IPS-NIHi7 (cell line): ENCODE results near the gene ZNF154.
"Not testable (repeated sequence)": the region's sequence is repeated elsewhere in the genome, so short reads cannot be mapped to it uniquely, and the experiment has no call there.

Experiments
- DNase-seq: peaks from one replicate; pipeline ENCODE4 v3.0.0; 2012; ENCODE audit warnings: mixed read lengths; ENCODE audit errors: extremely low spot score

The ZNF154 gene

DNA sequence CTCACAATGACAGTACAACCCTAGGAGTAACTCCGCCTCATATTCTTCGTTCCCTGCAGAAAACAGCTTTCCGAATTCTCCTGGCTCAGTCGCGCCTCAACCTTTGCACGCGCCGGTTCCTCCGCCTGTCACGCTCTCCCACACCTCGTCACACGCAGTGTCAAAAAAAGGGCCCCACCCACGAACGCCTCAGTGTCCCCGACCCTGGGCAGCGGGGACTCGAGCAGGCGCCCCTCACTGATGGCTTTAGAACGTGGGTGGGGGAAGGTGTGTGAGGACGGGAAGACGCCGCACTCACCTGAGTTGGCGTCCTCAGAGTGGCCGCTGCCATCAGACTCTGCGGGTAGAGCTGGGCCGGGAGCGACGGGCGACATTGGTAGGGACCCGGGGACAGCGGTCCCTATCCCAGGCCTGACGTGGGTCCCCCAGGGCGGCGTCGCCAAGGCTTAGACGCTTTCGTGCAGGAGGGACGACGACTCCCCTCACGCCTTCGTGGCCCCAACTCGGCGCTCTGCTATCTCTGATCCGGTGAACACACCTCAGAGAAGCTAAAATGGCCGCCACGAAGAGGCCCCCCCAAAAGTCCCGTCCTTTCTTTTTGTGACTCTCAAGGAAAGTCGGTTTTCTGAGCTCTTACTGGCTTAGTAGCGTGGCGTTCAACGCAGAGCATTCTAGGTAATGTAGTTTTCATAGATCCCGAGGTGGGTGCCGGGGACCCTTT is at the start of gene ZNF154:
Gene ZNF154, minus strand, starts transcription at position 564 of the 721 bp plus-strand sequence. Its CDS starts 233 bp downstream, at position 331.
- DNase-seq, result peak; percentile 95

- no peak for DNase-seq
Observed at GRCh38 chr19:57757941-57758340, 48.9 kb upstream of the ZNF154 start.

- DNase-seq, result no peak
Observed at GRCh38 chr19:57755031-57755430, 46.0 kb upstream of the ZNF154 start.

GRCh38 chr19:57754091-57754673 is 45.2 kb upstream of the ZNF154 start:
- no peak for DNase-seq

DNA sequence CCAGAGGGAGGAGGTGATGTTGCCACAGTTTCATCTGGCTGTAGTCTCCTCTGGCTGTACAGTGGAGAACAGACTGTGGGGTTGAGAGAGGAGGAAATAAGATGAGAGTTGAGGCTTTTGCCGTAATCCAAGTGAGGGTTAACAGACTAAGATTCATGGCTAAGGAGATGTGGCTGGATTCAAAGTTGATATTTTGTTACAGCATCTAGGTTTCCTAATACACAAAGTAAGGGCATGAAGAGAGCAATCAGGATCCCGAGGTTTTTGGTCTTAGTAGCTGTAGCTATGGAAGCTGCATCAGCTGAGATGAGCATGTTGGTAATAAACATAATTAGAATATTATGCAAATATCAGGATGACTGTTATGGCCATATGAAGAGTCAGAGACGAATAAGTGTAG is 39.0 kb upstream of the ZNF154 start:
- DNase-seq, result no peak

DNA sequence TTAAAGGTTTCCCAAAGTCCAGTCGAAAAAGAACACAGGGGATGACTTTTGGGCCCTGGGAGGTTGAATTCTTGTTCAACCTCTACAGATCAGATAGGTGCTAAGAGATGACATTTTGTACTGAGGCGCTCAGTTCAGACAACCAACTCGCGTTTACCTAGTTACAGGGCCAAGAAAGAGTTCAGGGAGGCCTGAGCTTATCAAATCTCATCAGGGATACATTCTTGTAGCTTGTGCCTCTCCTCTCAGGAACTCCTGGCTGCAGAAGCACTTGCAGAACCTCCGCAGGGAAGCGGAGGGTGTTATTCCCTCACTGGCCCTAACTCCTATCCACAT is 38.4 kb upstream of the ZNF154 start:
- DNase-seq, result no peak

- peak; percentile 94 for DNase-seq
Observed at GRCh38 chr19:57746580-57747471, 37.8 kb upstream of the ZNF154 start, which contains the start of gene ZNF776. ZNF776 (plus strand) TSS chr19:57746815; CDS start chr19:57747059, 244 bp downstream.

DNA sequence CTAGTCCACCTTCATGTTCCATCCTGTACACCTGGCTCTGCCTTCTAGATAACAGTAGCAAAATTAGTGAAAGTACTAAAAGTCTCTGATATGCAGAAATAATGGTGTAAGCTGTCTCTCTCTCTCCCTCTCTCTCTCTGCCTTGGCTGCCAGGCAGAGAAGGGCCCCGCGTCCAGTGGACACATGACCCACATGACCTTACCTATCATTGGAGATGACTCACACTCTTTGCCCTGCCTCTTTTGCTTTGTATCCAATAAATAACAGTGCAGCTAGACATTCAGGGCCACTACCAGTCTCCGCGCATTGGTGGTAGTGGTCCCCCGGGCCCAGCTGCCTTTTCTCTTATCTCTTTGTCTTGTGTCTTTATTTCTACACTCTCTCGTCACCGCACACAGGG is 29.8 kb upstream of the ZNF154 start:
- not testable (repeated sequence) for DNase-seq

GRCh38 chr19:57738320-57738719 is 29.3 kb upstream of the ZNF154 start:
- not testable (repeated sequence) for DNase-seq

DNA sequence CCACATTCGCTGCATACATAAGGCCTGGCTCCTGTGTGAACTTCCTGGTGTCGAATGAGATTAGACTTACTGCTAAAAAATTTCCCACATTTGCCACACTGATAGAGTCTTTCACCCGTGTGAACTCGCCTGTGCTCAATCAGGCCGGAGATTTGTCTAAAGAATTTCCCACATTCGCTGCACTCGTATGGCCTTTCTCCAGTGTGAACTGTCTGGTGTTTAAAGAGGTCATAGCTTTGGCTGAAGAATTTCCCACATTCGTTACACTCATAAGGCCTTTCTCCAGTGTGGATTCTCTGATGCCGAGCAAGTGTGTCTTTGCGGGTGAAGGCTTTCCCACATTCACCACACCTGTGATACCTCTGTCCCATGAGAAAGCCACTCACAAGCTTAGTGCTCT is 11.9 kb upstream of the ZNF154 start:
- no peak for DNase-seq

DNA sequence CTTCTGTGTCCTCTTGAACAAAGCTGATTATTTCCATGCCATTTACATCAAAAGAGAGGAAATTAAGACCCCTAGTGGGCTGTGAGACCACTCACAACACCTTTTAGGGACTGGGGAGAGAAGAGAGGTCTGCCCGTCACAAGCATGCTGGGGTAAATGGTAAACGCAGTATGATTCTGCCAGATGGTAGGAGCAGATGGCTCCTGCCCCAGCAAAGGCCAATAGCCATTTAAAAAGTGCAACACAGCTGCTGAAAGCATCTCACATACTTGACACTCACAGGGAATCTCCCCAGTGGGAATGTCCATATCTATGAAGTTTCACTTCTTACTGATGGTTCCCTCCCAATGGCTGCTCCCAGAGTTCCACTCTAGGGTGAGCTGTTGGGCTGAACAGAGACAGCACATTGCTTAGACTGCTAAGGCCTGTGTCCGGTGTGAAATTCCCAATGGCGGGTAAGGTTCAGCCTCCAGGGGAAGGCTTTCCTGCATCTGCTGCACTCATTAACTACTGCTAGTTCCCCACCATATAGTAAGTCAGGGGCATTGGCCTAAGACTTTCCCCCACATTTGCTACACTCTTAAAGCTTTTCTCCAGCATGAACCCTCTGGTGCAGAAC is 11.0 kb upstream of the ZNF154 start:
- DNase-seq, result no peak

DNA sequence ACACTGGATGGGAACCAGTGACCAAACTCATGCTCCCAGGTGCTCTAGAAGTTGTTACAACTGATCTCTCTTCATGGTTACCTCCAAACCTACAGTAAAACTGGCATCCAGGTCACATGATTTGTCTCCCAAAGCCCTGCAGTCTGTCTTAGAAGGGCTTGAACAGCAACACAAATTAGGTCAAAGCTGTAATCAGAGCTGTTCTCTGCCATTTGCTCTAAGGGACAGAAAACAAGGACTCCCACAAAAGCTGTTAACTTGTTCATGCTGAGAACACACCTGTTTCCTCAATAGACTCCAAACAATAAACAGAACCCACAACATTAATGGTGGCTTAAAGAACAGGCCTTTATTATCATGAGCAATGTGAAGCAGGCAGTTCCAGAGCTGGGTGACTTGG is 10.4 kb upstream of the ZNF154 start:
- DNase-seq, result no peak

DNA sequence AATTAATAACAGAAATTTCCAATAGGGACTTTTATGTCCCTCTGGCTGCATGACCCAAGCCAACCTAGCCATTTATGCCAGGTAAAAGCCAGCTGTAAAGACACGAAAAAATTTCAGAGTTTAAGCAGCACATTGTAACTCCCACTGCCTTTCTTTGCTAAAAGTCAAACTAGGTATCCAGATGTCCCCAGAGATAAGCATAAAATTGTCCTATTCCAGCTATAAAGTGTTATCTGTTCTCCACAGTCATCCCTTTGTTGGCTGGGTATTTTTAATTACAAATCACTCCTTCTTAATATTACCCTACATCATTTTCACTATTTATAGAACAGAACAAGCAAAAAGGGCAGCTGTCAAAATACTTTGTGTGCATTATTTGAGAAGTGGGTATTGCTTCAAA is 3.2 kb upstream of the ZNF154 start:
- no peak for DNase-seq

- no peak for DNase-seq
Observed at GRCh38 chr19:57709616-57710015, 612 bp upstream of the ZNF154 start.

- no peak for DNase-seq
Observed at GRCh38 chr19:57706346-57706745, 2.7 kb downstream of the ZNF154 start.

- DNase-seq, result no peak
Observed at GRCh38 chr19:57701625-57702024, 7.4 kb downstream of the ZNF154 start.

- no peak for DNase-seq
Observed at GRCh38 chr19:57689750-57690149, 19.3 kb downstream of the ZNF154 start.

- DNase-seq, result no peak
Observed at GRCh38 chr19:57688011-57688763, 20.8 kb downstream of the ZNF154 start.

DNA sequence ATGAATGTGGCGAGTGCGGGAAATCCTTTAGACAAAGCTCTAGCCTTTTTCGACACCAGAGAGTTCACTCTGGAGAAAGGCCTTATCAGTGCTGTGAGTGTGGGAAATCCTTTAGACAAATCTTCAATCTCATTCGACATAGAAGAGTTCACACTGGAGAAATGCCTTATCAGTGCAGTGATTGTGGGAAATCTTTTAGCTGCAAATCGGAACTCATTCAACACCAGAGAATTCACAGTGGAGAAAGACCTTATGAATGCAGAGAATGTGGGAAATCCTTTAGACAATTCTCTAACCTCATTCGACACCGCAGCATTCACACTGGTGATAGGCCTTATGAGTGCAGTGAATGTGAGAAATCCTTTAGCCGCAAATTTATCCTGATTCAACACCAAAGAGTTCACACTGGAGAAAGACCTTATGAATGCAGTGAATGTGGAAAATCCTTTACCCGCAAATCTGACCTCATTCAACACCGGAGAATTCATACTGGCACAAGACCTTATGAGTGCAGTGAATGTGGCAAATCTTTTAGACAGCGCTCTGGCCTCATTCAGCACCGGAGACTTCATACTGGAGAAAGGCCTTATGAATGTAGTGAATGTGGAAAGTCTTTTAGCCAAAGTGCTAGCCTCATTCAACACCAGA is 21.5 kb downstream of the ZNF154 start:
- DNase-seq, result no peak

DNA sequence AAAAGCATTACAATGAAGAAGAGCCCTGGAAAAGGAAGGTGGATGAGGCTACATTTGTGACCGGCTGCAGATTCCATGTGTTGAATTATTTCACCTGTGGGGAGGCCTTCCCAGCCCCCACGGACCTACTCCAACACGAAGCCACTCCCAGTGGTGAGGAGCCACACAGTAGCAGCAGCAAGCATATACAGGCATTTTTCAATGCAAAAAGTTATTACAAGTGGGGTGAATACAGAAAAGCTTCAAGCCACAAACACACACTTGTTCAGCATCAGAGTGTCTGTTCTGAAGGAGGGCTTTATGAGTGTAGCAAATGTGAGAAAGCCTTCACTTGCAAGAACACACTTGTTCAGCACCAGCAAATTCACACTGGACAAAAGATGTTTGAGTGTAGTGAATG is 22.3 kb downstream of the ZNF154 start:
- no peak for DNase-seq

DNA sequence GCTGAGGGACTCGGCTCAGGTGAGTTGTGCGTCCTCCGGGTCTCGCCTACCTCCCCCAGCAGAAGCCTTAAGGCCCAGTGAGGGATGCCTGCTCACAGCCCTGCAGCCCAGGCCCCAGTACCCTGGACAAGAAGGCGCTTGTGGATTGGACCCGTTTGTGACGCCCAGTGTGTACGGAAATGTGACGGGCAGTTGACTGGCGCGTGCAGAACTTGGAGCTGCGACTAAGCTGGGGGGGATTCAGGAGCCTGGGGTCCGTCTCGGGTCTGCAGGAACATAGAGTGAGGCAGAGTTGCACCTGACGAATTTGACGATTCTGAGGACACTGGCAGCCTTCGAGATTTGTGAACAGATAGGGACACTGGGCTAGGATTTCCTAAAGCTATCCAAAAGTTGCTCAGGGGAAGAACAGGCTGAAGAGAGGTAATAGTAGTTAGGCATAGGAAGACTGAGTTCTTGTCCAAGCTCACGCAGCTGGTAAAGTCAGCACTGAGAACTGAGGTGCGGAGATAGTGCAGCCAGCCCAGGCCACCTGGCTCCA is 26.7 kb downstream of the ZNF154 start:
- no peak for DNase-seq
